Measurements from ENCODE around the gene FARSA. TPM values are rescaled to one million over a fixed set of nuclear protein-coding genes. Genes with fewer than 3 reads are reported as not detected.
A peak's percentile ranks its signal among the peaks of the same experiment; 100 is the strongest.

Gene FARSA
- polyA plus RNA-seq, 3 donors = 29.0 to 49.2 (median 47.9) TPM

DNA sequence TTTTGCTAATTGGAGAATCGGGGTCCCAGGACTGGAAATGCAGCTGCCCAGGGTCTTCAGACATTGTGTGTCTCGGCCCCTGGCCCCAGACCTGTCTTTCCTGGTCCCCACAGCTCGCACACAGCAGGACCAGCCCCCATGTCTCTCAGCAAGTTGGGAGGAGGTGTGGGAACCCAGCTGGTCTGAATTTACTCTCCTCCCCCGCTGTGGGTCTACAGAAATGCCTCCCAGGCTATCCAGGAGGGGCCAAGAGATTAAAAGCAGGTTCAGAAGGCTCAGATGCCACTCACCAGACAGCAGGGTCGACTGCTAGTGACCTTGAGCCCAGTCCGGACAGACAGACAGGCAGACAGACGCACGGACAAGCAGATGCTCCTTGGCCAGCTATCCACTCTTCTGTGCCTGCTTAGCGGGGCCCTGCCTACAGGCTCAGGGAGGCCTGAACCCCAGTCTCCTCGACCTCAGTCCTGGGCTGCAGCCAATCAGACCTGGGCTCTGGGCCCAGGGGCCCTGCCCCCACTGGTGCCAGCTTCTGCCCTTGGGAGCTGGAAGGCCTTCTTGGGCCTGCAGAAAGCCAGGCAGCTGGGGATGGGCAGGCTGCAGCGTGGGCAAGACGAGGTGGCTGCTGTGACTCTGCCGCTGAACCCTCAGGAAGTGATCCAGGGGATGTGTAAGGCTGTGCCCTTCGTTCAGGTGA lies 35.9 kb upstream of the FARSA start, which contains the start of gene DAND5:
TSS of gene DAND5 (plus strand) at position 285 of the 697 bp plus-strand sequence. CDS start at position 370, 85 bp downstream.
- H3K27ac ChIP-seq (ENCODE audit: low read depth in 1 of 2, low read length in 2 of 2) = no peak within 1 kb of the TSS
- H3K9me3 Mint-ChIP-seq = peaks cover 0 to 2% (median 0%) of the 10 kb centered on the region in 7 donors
- peaks cover 6% of the 10 kb centered on the region for H3K4me1 Mint-ChIP-seq
- no peak within 1 kb of the TSS for H3K4me3 Mint-ChIP-seq
- H3K9ac ChIP-seq (ENCODE audit: insufficient read depth, low read length, poor library complexity, severe bottlenecking) = no peak within 1 kb of the TSS
- no peak within 1 kb of the TSS for H2AFZ ChIP-seq (ENCODE audit: insufficient read depth, low read depth, low read length, poor library complexity, severe bottlenecking)
- no peaks in the 10 kb centered on the region for H3K27me3 ChIP-seq (ENCODE audit: control insufficient read depth in 2 of 2, insufficient read depth in 2 of 2, low read length in 2 of 2)
- TF ChIP-seq, protein P1, sequence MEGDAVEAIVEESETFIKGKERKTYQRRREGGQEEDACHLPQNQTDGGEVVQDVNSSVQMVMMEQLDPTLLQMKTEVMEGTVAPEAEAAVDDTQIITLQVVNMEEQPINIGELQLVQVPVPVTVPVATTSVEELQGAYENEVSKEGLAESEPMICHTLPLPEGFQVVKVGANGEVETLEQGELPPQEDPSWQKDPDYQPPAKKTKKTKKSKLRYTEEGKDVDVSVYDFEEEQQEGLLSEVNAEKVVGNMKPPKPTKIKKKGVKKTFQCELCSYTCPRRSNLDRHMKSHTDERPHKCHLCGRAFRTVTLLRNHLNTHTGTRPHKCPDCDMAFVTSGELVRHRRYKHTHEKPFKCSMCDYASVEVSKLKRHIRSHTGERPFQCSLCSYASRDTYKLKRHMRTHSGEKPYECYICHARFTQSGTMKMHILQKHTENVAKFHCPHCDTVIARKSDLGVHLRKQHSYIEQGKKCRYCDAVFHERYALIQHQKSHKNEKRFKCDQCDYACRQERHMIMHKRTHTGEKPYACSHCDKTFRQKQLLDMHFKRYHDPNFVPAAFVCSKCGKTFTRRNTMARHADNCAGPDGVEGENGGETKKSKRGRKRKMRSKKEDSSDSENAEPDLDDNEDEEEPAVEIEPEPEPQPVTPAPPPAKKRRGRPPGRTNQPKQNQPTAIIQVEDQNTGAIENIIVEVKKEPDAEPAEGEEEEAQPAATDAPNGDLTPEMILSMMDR (IDR thresholded peaks at IDR 0.05) = no peak
- no peaks in the 10 kb centered on the region for H4K20me1 ChIP-seq (ENCODE audit: insufficient read depth, low read length)
- peak within 1 kb of the TSS in 1 of 7 donors; percentile 53 for H3K27ac Mint-ChIP-seq
- no peaks in the 10 kb centered on the region for H3K36me3 Mint-ChIP-seq
- intact Hi-C loops (cut with micrococcal nuclease) = loop anchor here in 1 of 2 donors (10.0 kb wide), 1 partner anchor 85 kb away; the partner anchor contains the start of genes DNASE2 and KLF1
- H3K79me2 ChIP-seq (ENCODE audit: insufficient read depth, low read length) = no peaks in the 10 kb centered on the region
- 66% methylated on average over 14 of the region's 14 CpGs for WGBS (ENCODE audit: insufficient coverage)
- no peak within 1 kb of the TSS for H3K4me3 ChIP-seq (replicated peaks in 1 of 3; ENCODE audit: low read depth in 2 of 3, low read length in 3 of 3)
- DNase-seq = no peak
- H3K36me3 ChIP-seq (replicated peaks in 1 of 2; ENCODE audit: control insufficient read depth in 1 of 2, insufficient read depth in 2 of 2, low read length in 2 of 2) = no peaks in the 10 kb centered on the region
- peaks cover 0 to 3% (median 1%) of the 10 kb centered on the region in 3 donors for H3K27me3 Mint-ChIP-seq (ENCODE audit: low read depth in 3 of 3)
- H3K9me3 ChIP-seq (replicated peaks in 1 of 2; ENCODE audit: control insufficient read depth in 1 of 2, insufficient read depth in 1 of 2, low read length in 2 of 2) = no peaks in the 10 kb centered on the region
- H3K4me1 ChIP-seq (ENCODE audit: control insufficient read depth in 1 of 2, insufficient read depth in 2 of 2, low read length in 2 of 2) = peaks cover 7 to 10% of the 10 kb centered on the region in 2 donors
- no peak within 1 kb of the TSS for H3K4me2 ChIP-seq (replicated peaks; ENCODE audit: extremely low read depth, low read length, poor library complexity, severe bottlenecking)

DNA sequence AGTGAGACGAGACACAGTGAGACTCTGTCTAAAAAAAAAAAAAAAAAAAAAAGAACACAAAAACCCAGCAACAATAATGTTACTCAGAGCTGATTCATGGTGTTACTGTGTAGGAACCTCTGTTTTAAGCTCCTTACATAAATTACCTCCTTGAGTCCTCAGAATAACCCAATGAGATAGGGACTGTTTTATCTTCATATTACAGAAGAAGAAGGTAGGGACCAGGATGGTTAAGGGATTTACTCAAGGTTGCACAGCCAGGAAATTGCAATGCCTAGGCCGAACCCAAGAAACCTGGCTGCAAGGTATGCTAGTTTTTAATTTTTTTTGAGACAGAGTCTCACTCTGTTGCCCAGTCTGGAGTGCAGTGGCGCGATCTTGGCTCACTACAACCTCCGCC lies 34.4 kb upstream of the FARSA start:
- H3K9me3 ChIP-seq (replicated peaks in 1 of 2; ENCODE audit: control insufficient read depth in 1 of 2, insufficient read depth in 1 of 2, low read length in 2 of 2) = no peaks in the 10 kb centered on the region
- no peaks in the 10 kb centered on the region for H4K20me1 ChIP-seq (ENCODE audit: insufficient read depth, low read length)
- Mint-ChIP-seq H3K27ac (no peak overlapping the region), H3K4me3 (no peak overlapping the region), H3K9me3 (peaks cover 0 to 2% (median 0%) of the 10 kb centered on the region in 7 donors), H3K36me3 (no peaks in the 10 kb centered on the region), H3K27me3 (ENCODE audit: low read depth in 3 of 3) (peaks cover 0 to 3% (median 2%) of the 10 kb centered on the region in 3 donors), H3K4me1 (peaks cover 6% of the 10 kb centered on the region)
- peaks cover 7 to 10% of the 10 kb centered on the region in 2 donors for H3K4me1 ChIP-seq (ENCODE audit: control insufficient read depth in 1 of 2, insufficient read depth in 2 of 2, low read length in 2 of 2)
- WGBS (ENCODE audit: insufficient coverage) = 80% methylated on average over 1 of the region's 5 CpGs
- no peak overlapping the region for H3K27ac ChIP-seq (ENCODE audit: low read depth in 1 of 2, low read length in 2 of 2)
- TF ChIP-seq, protein P1 (IDR thresholded peaks at IDR 0.05) = no peak
- H3K4me2 ChIP-seq (replicated peaks; ENCODE audit: extremely low read depth, low read length, poor library complexity, severe bottlenecking) = no peak overlapping the region
- no peaks in the 10 kb centered on the region for H3K27me3 ChIP-seq (ENCODE audit: control insufficient read depth in 2 of 2, insufficient read depth in 2 of 2, low read length in 2 of 2)
- intact Hi-C loops (cut with micrococcal nuclease) = loop anchor here in 1 of 2 donors (10.0 kb wide), 1 partner anchor 83 kb away; the partner anchor contains the start of genes DNASE2 and KLF1
- no peak overlapping the region for H3K9ac ChIP-seq (ENCODE audit: insufficient read depth, low read length, poor library complexity, severe bottlenecking)
- H3K79me2 ChIP-seq (ENCODE audit: insufficient read depth, low read length) = no peaks in the 10 kb centered on the region
- no peak overlapping the region for H2AFZ ChIP-seq (ENCODE audit: insufficient read depth, low read depth, low read length, poor library complexity, severe bottlenecking)
- no peaks in the 10 kb centered on the region for H3K36me3 ChIP-seq (replicated peaks in 1 of 2; ENCODE audit: control insufficient read depth in 1 of 2, insufficient read depth in 2 of 2, low read length in 2 of 2)
- DNase-seq = no peak
- H3K4me3 ChIP-seq (replicated peaks in 1 of 3; ENCODE audit: low read depth in 2 of 3, low read length in 3 of 3) = no peak overlapping the region
